PFSK-1 (cell line): ENCODE results near the gene FAM177B.

ENCODE experiments used
- FOXP2 ChIP-seq: optimal IDR thresholded peaks from 2 replicates; pipeline ENCODE3; 2011; ENCODE audit warnings: borderline replicate concordance, control low read depth, inconsistent platforms; ENCODE audit not compliant: insufficient read depth; ENCODE audit errors: extremely low read length, extremely low read depth
- POLR2AphosphoS5 ChIP-seq: IDR thresholded peaks from 2 replicates; pipeline ENCODE4 v1.6.1; 2012; ENCODE audit warnings: low read depth, mild to moderate bottlenecking, control low read depth, low read length, moderate library complexity
- REST ChIP-seq, 2 experiments: IDR thresholded peaks; 2 replicates each; pipeline versions ENCODE4 v1.6.1 to v1.8.0; 2011 to 2012; ENCODE audit warnings: low read depth in 2 of 2, low read length in 2 of 2, control low read depth in 1 of 2, inconsistent platforms in 1 of 2, mild to moderate bottlenecking in 1 of 2, moderate library complexity in 1 of 2; ENCODE audit not compliant: insufficient read depth in 1 of 2
- SIN3A ChIP-seq: IDR thresholded peaks from 2 replicates; pipeline ENCODE4 v1.6.1; 2012; ENCODE audit warnings: mild to moderate bottlenecking, low read length, moderate library complexity, borderline replicate concordance; ENCODE audit not compliant: insufficient read depth
- TAF1 ChIP-seq: IDR thresholded peaks from 2 replicates; pipeline ENCODE4 v1.6.1; 2012; ENCODE audit warnings: low read length, control low read depth, borderline replicate concordance; ENCODE audit not compliant: insufficient read depth

Gene FAM177B

GRCh38 chr1:222697826-222698225 is 39.2 kb upstream of the FAM177B start:
- TF ChIP-seq REST (IDR thresholded peaks at IDR 0.05; ENCODE audit: insufficient read depth in 1 of 2, low read depth in 2 of 2, low read length in 2 of 2) (no peak), POLR2AphosphoS5 (no peak), SIN3A (no peak), TAF1 (no peak), FOXP2 (no peak)

- TF ChIP-seq SIN3A (no peak), POLR2AphosphoS5 (no peak), REST (IDR thresholded peaks at IDR 0.05; ENCODE audit: insufficient read depth in 1 of 2, low read depth in 2 of 2, low read length in 2 of 2) (no peak), TAF1 (no peak), FOXP2 (no peak)
Measured at GRCh38 chr1:222702210-222702609, 34.8 kb upstream of the FAM177B start.

- TF ChIP-seq SIN3A = no peak
- no peak for TF ChIP-seq REST (IDR thresholded peaks at IDR 0.05; ENCODE audit: insufficient read depth in 1 of 2, low read depth in 2 of 2, low read length in 2 of 2)
- TF ChIP-seq POLR2AphosphoS5 = no peak
- TF ChIP-seq TAF1 = no peak
- no peak for TF ChIP-seq FOXP2
Measured at GRCh38 chr1:222704260-222704659, 32.7 kb upstream of the FAM177B start.

GRCh38 chr1:222706815-222707214 is 30.2 kb upstream of the FAM177B start:
- TF ChIP-seq POLR2AphosphoS5 = no peak

GRCh38 chr1:222709700-222710153 is 27.3 kb upstream of the FAM177B start:
- no peak for TF ChIP-seq TAF1
- no peak for TF ChIP-seq REST (IDR thresholded peaks at IDR 0.05; ENCODE audit: insufficient read depth in 1 of 2, low read depth in 2 of 2, low read length in 2 of 2)
- 0 out of 2 replicates have a peak, but pooled peaks have one; percentile 40 for TF ChIP-seq POLR2AphosphoS5
- no peak for TF ChIP-seq FOXP2
- no peak for TF ChIP-seq SIN3A
